GM19397 (cell line): ENCODE data around the gene HPN.

ENCODE experiments used
- ATAC-seq: cut with Tn5 transposase; IDR thresholded peaks from one replicate; pipeline ENCODE4 v1.9.1; 2021; ENCODE audit warnings: mild to moderate bottlenecking, moderate library complexity; ENCODE audit not compliant: unreplicated experiment

HPN gene

DNA sequence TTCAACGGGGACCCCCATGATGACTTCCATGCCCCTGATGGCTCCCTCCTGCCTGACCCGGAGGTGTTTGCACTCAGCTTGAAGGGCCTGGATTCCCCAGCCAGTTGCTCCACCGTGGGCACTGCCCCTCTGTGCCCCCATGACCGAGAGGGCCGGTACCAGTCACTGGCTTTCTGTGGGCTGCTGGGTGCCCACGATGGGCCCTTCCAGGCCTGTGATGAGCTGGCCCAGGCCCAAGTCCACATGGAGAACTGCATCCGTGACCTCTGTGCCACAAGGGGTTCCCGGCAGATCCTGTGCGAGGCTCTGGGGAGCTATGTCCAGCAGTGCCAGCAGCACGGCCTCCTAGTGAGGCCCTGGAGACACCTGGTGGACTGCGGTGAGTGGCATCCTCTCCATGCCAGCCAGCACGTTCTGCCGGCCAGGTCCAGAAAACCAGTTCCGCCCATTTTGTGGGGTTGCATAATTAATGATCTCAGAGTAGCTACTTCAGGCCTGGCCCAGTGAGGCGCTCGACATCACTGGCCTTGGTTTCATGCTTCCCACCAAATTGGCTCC lies 39.2 kb downstream of the HPN start:
- ATAC-seq, result no peak

DNA sequence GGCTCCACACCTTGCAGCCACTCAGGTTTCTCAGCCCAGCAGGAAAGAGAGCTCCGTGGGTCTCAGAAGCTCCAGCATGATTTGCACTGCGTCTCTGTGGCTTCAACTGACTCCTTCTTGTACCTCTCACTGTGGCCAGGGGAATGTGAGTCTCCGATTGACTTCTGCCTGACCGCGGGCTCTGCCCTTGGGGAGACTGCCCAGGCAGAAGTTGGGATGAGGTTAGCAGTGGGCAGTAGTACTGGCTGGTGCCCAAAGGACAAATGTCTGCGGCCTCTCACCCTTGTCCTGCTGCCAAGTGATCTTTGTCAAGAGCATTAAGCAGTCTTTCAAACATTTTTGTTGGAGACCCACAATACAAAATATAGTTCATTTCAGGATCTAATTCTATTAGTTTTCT lies 39.7 kb downstream of the HPN start:
- no peak for ATAC-seq

- no peak for ATAC-seq
Observed at GRCh38 chr19:35083691-35084508, 42.4 kb downstream of the HPN start.

- ATAC-seq, result no peak
Observed at GRCh38 chr19:35084509-35084762, 42.9 kb downstream of the HPN start.

DNA sequence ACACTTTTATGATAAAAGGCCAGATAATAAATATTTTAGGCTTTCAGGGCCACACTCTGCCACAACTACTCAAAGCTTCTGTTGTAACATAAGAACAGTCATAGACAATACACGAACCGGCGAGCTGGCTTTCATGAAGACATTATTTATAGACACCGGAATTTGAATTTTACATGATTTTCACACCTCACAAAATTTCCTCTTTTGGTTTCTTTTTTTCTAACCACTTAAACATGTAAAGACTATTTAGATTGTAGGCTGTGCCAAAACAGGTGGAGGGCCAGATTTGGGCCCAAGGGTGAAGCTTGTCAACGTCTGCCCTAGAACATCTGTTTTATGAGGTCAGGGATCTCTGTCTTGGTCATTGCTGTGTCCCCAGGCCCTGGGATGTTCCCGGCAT lies 44.4 kb downstream of the HPN start:
- ATAC-seq, result peak; percentile 59

DNA sequence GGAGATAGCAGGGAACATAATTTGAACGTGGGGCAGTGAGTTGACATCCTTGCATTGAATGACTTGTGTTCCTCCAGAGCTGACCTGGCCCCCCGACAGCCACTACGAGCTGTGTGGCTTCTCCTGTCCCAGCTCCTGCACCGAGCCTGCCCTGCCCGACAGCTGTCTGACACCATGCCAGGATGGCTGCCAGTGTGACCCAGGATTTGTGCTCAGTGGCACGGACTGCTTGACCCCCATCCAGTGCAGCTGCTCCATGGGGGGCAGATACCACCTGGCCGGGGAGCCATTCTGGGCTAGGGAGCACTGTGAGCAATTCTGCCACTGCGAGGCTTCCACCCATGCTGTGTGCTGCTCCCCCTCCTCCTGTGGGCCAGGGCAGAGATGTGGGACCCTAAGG lies 44.9 kb downstream of the HPN start:
- no peak for ATAC-seq

DNA sequence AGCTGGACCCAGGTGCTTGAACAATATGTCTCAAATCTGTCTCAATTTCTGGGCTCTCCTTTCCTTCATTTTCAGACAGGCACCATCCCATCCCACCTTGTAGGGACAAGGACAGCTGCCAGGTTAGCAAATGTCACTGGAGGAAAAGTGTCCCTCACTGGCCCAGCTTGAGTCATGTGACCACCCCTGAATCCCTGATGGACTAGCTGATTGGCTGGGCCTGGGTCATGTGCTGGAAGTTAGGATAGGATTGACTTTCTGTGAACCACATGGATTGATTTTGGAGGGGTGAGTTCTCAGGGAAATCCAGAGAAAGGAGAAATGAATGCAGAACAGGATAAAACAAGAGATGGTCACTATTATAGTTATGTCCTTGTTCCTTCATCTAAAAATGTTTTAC lies 45.9 kb downstream of the HPN start:
- ATAC-seq, result no peak

DNA sequence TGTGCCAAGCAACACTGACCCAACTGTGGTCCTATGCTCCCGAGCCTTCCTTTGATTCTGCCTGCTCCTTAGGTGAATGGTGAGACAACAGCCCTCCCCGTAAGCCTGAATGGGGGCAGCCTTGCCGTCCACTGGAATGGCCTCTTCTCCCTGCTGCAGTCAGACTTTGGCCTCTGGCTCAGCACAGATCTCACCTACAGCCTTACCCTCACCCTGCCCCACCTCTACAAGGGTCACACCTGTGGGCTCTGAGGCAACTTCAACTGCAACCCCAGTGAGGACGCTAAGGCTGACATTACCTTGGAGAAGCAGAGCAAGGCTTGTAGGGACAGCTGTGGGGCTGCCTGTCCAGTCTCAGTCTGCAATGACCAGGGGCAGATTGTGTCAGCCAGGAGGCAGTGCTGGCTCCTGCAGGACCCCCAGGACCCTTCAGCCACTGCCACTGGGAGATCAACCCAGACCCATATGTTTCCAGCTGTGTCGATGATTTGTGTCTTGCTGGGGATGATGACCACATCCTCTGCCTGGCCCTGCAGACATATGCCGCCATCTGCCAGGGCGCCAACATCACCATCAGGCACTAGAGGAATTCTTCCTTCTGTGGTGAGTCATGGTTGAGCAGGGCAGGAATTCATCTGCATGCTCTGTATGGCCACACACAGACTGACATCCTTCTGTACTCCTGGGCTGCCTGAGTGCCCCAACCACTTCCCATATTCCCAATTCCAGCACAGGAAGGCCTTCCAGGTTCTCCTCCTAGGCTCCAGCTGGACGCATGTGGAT lies 46.8 kb downstream of the HPN start:
- no peak for ATAC-seq

DNA sequence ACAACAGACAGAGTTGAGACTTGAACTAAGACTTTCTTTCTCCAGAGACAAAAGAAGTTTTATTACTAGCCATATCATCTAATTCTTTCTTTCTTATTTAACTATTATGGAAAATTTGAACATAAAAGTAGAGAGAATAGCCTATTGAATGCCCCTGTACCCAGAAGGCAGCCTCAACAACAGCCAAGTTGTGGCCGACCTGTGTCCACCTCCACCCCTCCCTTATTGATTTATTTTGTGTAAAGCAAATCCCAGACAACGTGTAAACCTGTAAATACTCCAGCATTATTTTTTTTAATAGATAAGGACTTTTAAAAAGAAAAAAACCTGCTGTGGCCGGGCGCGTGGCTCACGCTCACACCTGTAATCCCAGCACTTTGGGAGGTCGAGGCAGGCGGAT lies 48.0 kb downstream of the HPN start:
- no peak for ATAC-seq

- no peak for ATAC-seq
Observed at GRCh38 chr19:35090160-35090505, 48.6 kb downstream of the HPN start.

- ATAC-seq, result no peak
Observed at GRCh38 chr19:35090506-35091214, 49.1 kb downstream of the HPN start.

- ATAC-seq, result no peak
Observed at GRCh38 chr19:35093430-35093829, 51.9 kb downstream of the HPN start.

GRCh38 chr19:35093941-35094647 lies 52.6 kb downstream of the HPN start:
- no peak for ATAC-seq

DNA sequence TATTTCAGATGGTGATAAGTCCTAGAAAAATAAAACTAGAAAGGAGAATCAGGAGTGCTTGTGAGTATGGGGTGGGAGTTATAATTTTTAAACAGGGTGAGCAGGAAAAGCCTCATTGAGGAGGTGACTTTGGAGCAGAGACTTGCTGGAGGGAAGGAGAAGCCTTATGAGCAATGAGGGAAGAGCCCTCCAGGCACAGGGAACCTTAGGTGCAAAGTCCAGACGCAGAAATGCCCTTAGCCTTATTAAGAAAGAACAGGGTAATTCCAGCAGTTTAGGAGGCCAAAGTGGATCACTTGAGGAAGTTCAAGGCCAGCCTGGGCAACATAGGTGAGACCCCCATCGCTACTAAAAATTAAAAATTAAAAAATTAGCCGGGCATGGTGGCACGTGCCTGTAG lies 53.1 kb downstream of the HPN start:
- ATAC-seq, result no peak

GRCh38 chr19:35095667-35096368 lies 54.3 kb downstream of the HPN start:
- no peak for ATAC-seq

DNA sequence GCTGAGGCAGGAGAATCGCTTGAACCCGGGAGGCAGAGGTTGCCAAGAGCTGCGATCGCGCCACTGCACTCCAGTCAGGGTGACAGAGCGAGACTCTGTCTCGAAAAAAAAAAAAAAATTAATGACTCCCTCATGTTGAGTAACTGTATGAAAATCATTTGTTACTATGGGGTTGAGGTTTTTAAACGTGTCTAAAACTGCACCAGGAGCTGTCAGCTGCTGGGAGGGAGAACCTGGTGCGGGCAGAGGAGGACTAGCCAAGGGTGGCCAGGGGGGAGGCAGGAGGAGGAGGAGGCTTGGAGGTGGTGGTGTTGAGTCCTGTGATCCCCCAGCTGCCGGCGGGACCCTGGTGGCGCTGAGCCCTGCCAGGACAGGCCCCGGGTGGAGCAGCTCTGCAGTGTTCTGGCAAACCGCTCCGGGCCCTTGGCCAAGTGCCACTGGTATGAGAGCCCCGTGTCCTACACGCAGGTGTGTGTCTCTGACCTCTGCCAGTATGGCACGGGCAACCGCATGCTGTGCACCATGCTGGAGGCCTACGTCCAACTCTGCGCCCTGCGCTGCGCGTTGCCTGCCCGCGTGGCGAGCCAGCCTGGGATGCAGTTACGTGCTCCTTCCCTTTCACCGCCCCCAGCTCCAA lies 57.0 kb downstream of the HPN start:
- ATAC-seq, result no peak

- ATAC-seq, result no peak
Observed at GRCh38 chr19:35099155-35099896, 57.8 kb downstream of the HPN start.

- ATAC-seq, result no peak
Observed at GRCh38 chr19:35099897-35100275, 58.4 kb downstream of the HPN start.
